Measurements from ENCODE around the gene CHMP4B. TPM values are rescaled to one million over a fixed set of nuclear protein-coding genes. Genes with fewer than 3 reads are reported as not detected.

The CHMP4B gene
- total RNA-seq, 2 experiments from 2014 or later: 44.2 to 49.3 TPM

DNA sequence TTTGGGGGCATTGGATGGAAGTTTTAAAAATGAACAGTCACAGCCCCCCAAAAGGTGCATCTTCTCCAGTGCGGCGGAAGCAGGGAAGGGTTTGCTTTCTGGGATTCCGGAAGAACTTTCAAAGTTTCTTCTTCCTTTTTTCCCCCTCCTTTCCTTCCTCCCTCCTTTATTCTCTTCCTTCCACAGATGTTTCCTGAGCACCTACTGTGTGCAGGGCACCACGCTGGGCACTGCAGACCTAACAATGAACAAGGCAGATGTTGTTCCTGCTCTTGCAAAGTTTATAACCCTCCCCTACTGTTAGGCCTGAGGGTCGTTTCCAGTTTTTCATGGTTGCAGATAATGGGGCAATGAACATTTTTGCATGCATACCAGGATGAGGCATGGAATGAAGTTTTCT is 58.1 kb downstream of the CHMP4B start:
- TF ChIP-seq, protein P1, sequence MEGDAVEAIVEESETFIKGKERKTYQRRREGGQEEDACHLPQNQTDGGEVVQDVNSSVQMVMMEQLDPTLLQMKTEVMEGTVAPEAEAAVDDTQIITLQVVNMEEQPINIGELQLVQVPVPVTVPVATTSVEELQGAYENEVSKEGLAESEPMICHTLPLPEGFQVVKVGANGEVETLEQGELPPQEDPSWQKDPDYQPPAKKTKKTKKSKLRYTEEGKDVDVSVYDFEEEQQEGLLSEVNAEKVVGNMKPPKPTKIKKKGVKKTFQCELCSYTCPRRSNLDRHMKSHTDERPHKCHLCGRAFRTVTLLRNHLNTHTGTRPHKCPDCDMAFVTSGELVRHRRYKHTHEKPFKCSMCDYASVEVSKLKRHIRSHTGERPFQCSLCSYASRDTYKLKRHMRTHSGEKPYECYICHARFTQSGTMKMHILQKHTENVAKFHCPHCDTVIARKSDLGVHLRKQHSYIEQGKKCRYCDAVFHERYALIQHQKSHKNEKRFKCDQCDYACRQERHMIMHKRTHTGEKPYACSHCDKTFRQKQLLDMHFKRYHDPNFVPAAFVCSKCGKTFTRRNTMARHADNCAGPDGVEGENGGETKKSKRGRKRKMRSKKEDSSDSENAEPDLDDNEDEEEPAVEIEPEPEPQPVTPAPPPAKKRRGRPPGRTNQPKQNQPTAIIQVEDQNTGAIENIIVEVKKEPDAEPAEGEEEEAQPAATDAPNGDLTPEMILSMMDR (IDR thresholded peaks at IDR 0.05): no peak
- H3K4me3 ChIP-seq (ENCODE audit: low read length): no peak overlapping the region
- H3K9me3 ChIP-seq (ENCODE audit: control insufficient read depth in 1 of 2, insufficient read depth in 1 of 2, low read length in 2 of 2): no peaks in the 10 kb centered on the region
- ChIA-PET POLR2A (no interaction called here), CTCF (no interaction called here)
- intact Hi-C loops (cut with DNase I, micrococcal nuclease): no loop called here
- Mint-ChIP-seq H3K4me3 (no peak overlapping the region), H3K4me1 (ENCODE audit: low read depth) (peaks cover 2% of the 10 kb centered on the region), H3K27ac (no peak overlapping the region), H3K36me3 (ENCODE audit: low read depth) (no peaks in the 10 kb centered on the region), H3K9me3 (no peaks in the 10 kb centered on the region), H3K27me3 (no peaks in the 10 kb centered on the region)
- H3K27me3 ChIP-seq (ENCODE audit: control insufficient read depth in 1 of 2, insufficient read depth in 2 of 2, low read length in 2 of 2): no peaks in the 10 kb centered on the region
- DNase-seq (no peak), ATAC-seq (ENCODE audit: poor library complexity) (no peak)
- H3K36me3 ChIP-seq (ENCODE audit: insufficient read depth, low read length): no peaks in the 10 kb centered on the region
- no peak overlapping the region for H3K27ac ChIP-seq (ENCODE audit: low read depth in 1 of 2, low read length in 2 of 2)
- no peaks in the 10 kb centered on the region for H3K4me1 ChIP-seq (ENCODE audit: insufficient read depth, low read length)

- no peak for DNase-seq
- Mint-ChIP-seq H3K4me1 (ENCODE audit: low read depth) (no peaks in the 10 kb centered on the region), H3K4me3 (no peak overlapping the region), H3K36me3 (ENCODE audit: low read depth) (no peaks in the 10 kb centered on the region), H3K9me3 (no peaks in the 10 kb centered on the region), H3K27ac (no peak overlapping the region), H3K27me3 (no peaks in the 10 kb centered on the region)
- ChIA-PET CTCF (no interaction called here), POLR2A (no interaction called here)
- Histone ChIP-seq H3K27ac (ENCODE audit: low read depth in 1 of 2, low read length in 2 of 2) (no peak overlapping the region), H3K4me1 (ENCODE audit: insufficient read depth, low read length) (no peaks in the 10 kb centered on the region), H3K36me3 (ENCODE audit: insufficient read depth, low read length) (no peaks in the 10 kb centered on the region), H3K9me3 (ENCODE audit: control insufficient read depth in 1 of 2, insufficient read depth in 1 of 2, low read length in 2 of 2) (no peaks in the 10 kb centered on the region), H3K4me3 (ENCODE audit: low read length) (no peak overlapping the region), H3K27me3 (ENCODE audit: control insufficient read depth in 1 of 2, insufficient read depth in 2 of 2, low read length in 2 of 2) (no peaks in the 10 kb centered on the region)
- TF ChIP-seq, protein P1 (IDR thresholded peaks at IDR 0.05): no peak
- ATAC-seq (ENCODE audit: poor library complexity): no peak
- intact Hi-C loops (cut with DNase I, micrococcal nuclease): no loop called here
Measured at GRCh38 chr20:33871362-33871761, 60.2 kb downstream of the CHMP4B start.

DNA sequence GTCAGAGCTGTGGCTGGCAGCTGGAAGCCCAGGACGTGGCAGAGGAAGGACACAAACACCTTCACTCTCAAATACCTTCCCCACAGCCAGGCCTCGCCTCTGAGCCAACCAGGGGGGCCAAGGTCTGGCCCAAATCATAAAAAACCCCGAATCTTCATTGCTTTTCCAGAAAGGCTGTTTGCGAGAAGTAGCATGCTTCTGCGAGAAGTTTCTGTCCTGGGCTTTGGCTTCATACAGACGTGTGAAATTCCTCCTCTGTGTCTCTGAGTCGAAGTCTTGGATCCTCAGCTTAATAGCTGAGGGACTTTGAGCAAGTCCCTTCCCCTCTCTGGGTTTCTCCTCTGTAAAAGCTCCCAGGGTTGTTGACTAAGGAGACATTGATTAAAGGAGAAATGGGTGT is 63.0 kb downstream of the CHMP4B start:
- H3K27me3 Mint-ChIP-seq: no peaks in the 10 kb centered on the region
- CTCF ChIA-PET: no interaction called here
- no peaks in the 10 kb centered on the region for H3K4me1 Mint-ChIP-seq (ENCODE audit: low read depth)
- peaks cover 1 to 6% of the 10 kb centered on the region in 2 experiments for H3K9me3 ChIP-seq (ENCODE audit: control insufficient read depth in 1 of 2, insufficient read depth in 1 of 2, low read length in 2 of 2)
- H3K4me3 Mint-ChIP-seq: no peak overlapping the region
- POLR2A ChIA-PET: interaction anchor here (1.0 kb wide), 1 partner anchor 14 kb away, joined by 3 read pairs; no protein-coding TSS in a partner anchor
- no peak for DNase-seq
- no peaks in the 10 kb centered on the region for H3K27me3 ChIP-seq (ENCODE audit: control insufficient read depth in 1 of 2, insufficient read depth in 2 of 2, low read length in 2 of 2)
- no peaks in the 10 kb centered on the region for H3K36me3 Mint-ChIP-seq (ENCODE audit: low read depth)
- intact Hi-C loops (cut with DNase I, micrococcal nuclease): no loop called here
- H3K27ac Mint-ChIP-seq: no peak overlapping the region
- no peak overlapping the region for H3K27ac ChIP-seq (ENCODE audit: low read depth in 1 of 2, low read length in 2 of 2)
- no peak for ATAC-seq (ENCODE audit: poor library complexity)
- no peaks in the 10 kb centered on the region for H3K4me1 ChIP-seq (ENCODE audit: insufficient read depth, low read length)
- TF ChIP-seq, protein P1 (IDR thresholded peaks at IDR 0.05): no peak
- no peaks in the 10 kb centered on the region for H3K36me3 ChIP-seq (ENCODE audit: insufficient read depth, low read length)
- peaks cover 4% of the 10 kb centered on the region for H3K9me3 Mint-ChIP-seq
- no peak overlapping the region for H3K4me3 ChIP-seq (ENCODE audit: low read length)
